ENCODE measurements around the gene CATSPERZ. TPM values are rescaled to one million over a fixed set of nuclear protein-coding genes. Genes with fewer than 3 reads are reported as not detected.

CATSPERZ gene
- total RNA-seq, 1 donor from 2014 or later = not detected

DNA sequence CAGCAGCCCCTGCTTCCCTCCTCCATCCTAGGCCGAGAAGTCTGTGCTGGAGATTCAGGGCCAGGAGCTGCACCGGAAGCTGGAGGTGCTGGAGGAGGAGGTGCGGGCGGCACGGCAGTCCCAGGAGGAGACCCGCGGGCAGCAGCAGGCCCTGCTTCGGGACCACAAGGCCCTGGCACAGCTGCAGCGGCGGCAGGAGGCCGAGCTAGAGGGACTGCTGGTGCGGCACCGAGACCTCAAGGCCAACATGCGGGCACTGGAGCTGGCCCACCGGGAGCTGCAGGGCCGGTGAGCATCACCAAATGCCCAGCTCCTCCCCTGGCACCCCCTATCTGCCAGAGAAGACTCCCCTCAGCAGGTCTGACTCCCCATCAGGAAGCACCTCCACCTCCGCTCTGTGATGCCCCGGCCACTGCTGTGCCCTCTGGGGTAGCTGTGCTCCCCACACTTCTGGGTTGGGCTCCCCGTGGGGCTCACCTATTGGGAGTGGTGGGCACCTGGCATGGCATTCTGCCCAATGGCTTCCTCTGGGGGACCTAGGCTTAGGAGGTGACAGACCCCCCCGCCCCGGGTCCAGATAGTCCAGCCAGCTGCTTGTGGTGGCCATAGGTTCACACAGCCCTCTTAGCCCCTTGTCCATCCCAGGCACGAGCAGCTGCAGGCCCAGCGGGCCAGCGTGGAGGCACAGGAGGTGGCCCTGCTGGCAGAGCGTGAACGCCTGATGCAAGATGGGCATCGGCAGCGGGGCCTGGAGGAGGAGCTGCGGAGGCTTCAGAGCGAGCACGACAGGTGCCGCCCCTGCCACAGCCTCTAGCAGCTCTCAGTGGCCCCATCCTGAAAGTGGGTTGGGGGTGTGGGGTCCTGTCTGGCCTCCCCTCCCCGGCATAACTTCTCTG is 52.2 kb downstream of the CATSPERZ start:
- intact Hi-C loops (cut with DNase I) = no loop called here
- Histone ChIP-seq H3K9me3 (no peaks in the 10 kb centered on the region), H3K27ac (no peak overlapping the region), H3K4me3 (no peak overlapping the region), H3K4me1 (peaks cover 7% of the 10 kb centered on the region), H3K36me3 (no peaks in the 10 kb centered on the region), H3K27me3 (no peaks in the 10 kb centered on the region)
- DNase-seq (no peak), ATAC-seq (no peak)
- TF ChIP-seq, protein P1, sequence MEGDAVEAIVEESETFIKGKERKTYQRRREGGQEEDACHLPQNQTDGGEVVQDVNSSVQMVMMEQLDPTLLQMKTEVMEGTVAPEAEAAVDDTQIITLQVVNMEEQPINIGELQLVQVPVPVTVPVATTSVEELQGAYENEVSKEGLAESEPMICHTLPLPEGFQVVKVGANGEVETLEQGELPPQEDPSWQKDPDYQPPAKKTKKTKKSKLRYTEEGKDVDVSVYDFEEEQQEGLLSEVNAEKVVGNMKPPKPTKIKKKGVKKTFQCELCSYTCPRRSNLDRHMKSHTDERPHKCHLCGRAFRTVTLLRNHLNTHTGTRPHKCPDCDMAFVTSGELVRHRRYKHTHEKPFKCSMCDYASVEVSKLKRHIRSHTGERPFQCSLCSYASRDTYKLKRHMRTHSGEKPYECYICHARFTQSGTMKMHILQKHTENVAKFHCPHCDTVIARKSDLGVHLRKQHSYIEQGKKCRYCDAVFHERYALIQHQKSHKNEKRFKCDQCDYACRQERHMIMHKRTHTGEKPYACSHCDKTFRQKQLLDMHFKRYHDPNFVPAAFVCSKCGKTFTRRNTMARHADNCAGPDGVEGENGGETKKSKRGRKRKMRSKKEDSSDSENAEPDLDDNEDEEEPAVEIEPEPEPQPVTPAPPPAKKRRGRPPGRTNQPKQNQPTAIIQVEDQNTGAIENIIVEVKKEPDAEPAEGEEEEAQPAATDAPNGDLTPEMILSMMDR (IDR thresholded peaks at IDR 0.05) = no peak

DNA sequence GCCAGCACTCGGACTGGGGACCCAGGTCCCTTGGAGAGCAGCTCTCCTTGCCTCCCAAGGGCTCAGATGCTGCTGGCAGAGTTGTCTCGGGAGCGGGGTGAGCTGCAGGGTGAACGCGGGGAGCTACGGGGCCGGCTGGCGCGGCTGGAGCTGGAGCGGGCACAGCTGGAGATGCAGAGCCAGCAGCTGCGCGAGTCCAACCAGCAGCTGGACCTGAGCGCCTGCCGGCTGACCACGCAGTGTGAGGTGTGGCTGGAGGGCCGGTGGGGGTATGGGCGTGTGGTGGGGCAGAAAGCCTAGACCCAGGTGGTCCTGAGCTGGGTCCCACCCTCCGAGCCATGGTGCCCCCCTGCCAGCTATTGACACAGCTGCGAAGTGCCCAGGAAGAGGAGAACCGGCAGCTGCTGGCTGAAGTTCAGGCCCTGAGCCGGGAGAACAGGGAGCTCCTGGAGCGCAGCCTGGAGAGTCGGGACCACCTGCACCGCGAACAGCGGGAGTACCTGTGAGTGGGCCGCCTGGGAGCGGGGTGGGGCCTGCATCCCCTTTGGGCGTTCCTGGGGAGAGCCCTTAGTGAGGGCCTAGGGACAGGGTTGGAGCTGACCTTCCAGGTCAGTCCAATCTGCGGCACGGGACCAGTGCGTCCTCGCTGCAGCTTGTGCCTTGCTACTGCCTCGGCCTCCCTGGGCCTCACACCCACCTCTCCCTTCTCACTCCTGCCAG is 53.0 kb downstream of the CATSPERZ start:
- TF ChIP-seq, protein P1 (IDR thresholded peaks at IDR 0.05) = no peak
- no peak overlapping the region for H3K27ac ChIP-seq
- H3K4me3 ChIP-seq = no peak overlapping the region
- DNase-seq (no peak), ATAC-seq (no peak)
- H3K9me3 ChIP-seq = no peaks in the 10 kb centered on the region
- no peaks in the 10 kb centered on the region for H3K36me3 ChIP-seq
- intact Hi-C loops (cut with DNase I) = no loop called here
- H3K27me3 ChIP-seq = no peaks in the 10 kb centered on the region
- H3K4me1 ChIP-seq = peaks cover 13% of the 10 kb centered on the region

DNA sequence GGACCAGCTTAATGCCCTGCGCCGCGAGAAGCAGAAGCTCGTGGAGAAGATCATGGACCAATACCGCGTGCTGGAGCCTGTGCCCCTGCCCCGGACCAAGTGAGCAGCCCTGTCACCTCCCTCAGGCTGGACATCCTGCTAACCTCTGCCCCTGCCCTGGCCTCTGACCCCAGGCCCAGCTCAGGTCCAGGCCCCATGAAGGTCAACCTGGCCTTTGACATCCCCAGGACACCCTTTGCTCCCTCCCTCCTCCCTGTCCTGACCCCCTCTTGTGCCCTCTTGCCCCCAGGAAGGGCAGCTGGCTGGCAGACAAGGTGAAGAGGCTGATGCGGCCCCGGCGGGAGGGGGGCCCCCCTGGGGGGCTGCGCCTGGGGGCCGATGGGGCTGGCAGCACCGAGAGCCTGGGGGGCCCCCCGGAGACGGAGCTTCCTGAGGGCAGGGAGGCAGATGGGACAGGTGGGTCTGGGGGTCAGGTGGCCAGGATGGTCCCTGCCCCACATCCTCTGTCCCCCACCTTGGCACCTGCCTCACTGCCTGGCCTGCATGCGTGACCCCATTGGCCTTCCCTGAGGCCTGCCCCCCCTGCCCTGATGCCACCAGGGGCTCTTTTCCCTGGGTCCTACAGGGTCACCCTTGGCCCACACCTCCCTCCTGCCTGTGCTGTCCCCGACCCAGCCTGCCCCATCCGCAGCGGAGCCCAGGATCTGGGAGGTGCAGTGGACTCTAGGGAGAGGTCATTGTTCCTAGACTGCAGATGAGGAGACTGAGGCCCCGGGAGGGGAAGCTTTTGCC is 53.8 kb downstream of the CATSPERZ start:
- no peaks in the 10 kb centered on the region for H3K36me3 ChIP-seq
- H3K4me3 ChIP-seq = no peak overlapping the region
- peaks cover 18% of the 10 kb centered on the region for H3K4me1 ChIP-seq
- no peak overlapping the region for H3K27ac ChIP-seq
- DNase-seq (no peak), ATAC-seq (no peak)
- TF ChIP-seq, protein P1 (IDR thresholded peaks at IDR 0.05) = no peak
- intact Hi-C loops (cut with DNase I) = no loop called here
- no peaks in the 10 kb centered on the region for H3K9me3 ChIP-seq
- H3K27me3 ChIP-seq = no peaks in the 10 kb centered on the region

Small RNA genes lying within 50 kb of the gene (microRNA-seq; reads per million reads assigned to microRNA genes)
- not detected for gene MIR7155 (ENCODE audit: borderline microRNAs expressed)

Other genes starting within 250 kb of the CATSPERZ start
- gene MACROD1, start 134.2 kb upstream of the CATSPERZ start, total RNA-seq = 15.8 TPM
- 110 TPM for gene STIP1, start 114.2 kb upstream of the CATSPERZ start, total RNA-seq
- gene FERMT3, start 93.6 kb upstream of the CATSPERZ start, total RNA-seq = 73.1 TPM
- gene TRPT1, start 74.2 kb upstream of the CATSPERZ start, total RNA-seq = 22.4 TPM
- gene NUDT22, start 74.1 kb upstream of the CATSPERZ start, total RNA-seq = 47.8 TPM
- 36.4 TPM for gene DNAJC4, start 69.8 kb upstream of the CATSPERZ start, total RNA-seq
- 172 TPM for gene VEGFB, start 65.8 kb upstream of the CATSPERZ start, total RNA-seq
- gene FKBP2, start 59.3 kb upstream of the CATSPERZ start, total RNA-seq = 53.9 TPM
- gene PPP1R14B, start 53.4 kb upstream of the CATSPERZ start, total RNA-seq = 76.5 TPM
- 32.4 TPM for gene PLCB3, start 48.8 kb upstream of the CATSPERZ start, total RNA-seq
- 58.9 TPM for gene BAD, start 15.7 kb upstream of the CATSPERZ start, total RNA-seq
- 38.6 TPM for gene GPR137, start 14.5 kb upstream of the CATSPERZ start, total RNA-seq
- gene KCNK4, start 9.1 kb upstream of the CATSPERZ start, total RNA-seq = not detected
- gene ESRRA, start 5.2 kb downstream of the CATSPERZ start, total RNA-seq = 51.9 TPM
- gene TRMT112, start 17.2 kb downstream of the CATSPERZ start, total RNA-seq = 168 TPM
- gene PRDX5, start 17.8 kb downstream of the CATSPERZ start, total RNA-seq = 176 TPM
- 20.7 TPM for gene CCDC88B, start 39.8 kb downstream of the CATSPERZ start, total RNA-seq
- 42.4 TPM for gene RPS6KA4, start 58.8 kb downstream of the CATSPERZ start, total RNA-seq